Stimulated activated CD8-positive, alpha-beta memory T cell treated with anti-CD3 and anti-CD28 coated beads, Interleukin-7, amount 100 ng/mL, for 1 hour (primary cell): Measurements from ENCODE around the gene ACTL9.
A peak's percentile ranks its signal among the peaks of the same experiment; 100 is the strongest.

ENCODE experiments used
- DNase-seq, 2 donors: peaks; one replicate each; pipeline ENCODE4 v3.0.0-alpha.2; 2020; ENCODE audit warnings: low read depth in 2 of 2

The ACTL9 gene

DNA sequence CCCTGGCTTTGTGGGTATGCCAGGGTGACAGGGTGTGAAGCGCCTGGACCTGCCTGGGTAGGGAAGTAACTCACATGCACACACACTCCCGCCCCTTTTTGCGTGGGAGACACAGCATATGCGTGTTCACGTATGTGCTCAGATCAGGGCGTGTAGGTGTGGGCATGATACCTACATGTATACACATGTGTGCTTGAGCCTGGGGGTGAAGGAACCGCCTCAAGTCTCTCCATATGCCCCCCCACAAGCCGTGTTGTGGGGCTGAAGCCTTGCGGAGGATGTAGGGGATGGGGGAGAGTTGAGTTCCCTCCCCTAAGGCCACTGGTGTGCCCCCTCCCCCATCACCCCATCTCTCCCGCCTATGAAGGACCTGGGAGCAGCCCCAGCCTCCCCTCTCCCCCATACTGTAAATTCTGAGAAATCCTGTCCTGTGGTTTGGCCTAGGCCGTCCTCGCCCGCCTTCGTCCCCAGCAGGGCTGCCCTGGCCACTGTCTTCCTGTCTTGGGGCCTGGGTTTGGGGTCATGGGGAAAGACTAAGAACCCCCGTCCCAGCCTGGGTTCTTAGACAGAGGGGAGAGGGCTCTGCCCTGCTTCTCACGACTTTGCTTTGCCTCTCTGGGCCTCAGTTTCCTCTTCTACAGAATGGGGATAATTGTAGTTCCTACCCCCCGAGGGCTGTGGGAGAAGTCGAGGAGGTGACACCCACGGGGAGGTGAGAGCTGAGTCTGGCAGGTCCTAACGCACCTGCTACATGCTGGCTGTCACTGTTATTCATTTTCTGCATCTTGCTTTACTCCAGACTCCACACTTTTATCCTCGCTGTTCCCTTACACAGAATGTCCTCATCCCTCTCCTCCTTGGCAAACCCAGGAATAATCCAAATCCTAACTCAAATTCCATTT, 14.3 kb downstream of the ACTL9 start:
- DNase-seq: no peak

DNA sequence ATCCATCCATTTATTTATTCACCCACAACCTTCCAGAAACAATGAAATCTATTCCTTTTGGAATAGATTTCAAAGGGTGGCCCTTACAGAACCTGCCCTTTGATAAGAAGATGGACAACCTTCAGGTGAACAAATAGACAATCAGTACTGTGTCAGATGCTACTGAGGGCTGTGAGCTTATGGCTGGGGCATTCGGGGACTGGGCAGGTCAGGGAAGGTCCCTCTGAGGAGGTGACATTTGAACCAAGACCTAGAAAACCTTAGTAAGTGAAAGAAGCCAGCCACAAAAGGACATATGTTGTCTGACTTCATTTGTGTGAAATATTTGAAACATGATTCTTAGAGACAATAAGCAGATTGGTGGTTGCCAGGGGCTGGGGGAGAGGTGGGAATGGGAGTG, 15.7 kb downstream of the ACTL9 start:
- DNase-seq: no peak

DNA sequence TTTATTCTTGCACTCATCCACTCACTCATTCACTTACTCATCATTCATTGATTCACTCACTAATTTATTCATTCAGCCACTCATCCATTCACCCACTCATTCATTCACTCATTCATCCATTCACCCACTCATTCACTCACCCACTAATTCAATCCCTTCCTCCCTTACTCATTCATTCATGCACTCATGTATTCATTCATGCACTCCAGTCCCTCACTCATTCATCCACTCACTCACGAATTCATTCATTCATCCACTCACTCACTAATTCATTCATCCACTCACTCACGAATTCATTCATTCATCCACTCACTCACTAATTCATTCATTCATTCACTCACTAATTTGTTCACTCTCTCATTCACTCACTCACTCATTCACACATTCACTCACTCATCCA, 16.1 kb downstream of the ACTL9 start:
- no peak for DNase-seq

DNA sequence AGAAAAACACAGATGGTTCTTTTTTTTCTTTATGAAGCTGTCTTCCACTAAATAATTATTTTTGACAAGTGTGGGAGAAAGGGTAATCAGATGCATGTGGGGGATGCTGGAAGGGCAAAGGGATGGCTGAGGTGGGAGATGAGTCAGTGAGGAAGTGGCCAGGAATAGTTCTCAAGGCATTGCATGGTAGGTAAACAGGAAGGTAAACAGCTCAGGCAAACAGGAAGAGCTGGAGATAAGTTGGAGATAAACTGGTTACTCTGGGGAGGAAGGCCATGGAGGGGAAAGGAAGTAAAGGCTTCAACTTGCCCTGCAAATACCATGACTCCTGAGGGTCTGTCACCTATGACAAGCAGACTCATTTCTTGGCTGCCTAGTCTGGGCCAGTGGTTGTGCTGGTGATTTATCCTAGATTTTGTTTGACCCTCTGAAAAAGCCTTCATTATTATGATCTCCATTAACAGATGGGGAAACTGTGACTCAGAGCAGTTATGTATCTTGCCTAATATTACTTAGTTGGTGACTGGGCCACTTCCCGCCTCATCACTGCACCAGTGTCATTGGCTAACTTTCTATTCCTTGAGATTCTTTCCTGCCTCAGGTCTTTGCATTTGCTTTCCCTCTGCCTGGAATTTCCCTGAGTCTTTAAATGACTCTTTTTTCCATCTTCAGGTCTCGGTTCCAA, 17.1 kb downstream of the ACTL9 start:
- DNase-seq: no peak

DNA sequence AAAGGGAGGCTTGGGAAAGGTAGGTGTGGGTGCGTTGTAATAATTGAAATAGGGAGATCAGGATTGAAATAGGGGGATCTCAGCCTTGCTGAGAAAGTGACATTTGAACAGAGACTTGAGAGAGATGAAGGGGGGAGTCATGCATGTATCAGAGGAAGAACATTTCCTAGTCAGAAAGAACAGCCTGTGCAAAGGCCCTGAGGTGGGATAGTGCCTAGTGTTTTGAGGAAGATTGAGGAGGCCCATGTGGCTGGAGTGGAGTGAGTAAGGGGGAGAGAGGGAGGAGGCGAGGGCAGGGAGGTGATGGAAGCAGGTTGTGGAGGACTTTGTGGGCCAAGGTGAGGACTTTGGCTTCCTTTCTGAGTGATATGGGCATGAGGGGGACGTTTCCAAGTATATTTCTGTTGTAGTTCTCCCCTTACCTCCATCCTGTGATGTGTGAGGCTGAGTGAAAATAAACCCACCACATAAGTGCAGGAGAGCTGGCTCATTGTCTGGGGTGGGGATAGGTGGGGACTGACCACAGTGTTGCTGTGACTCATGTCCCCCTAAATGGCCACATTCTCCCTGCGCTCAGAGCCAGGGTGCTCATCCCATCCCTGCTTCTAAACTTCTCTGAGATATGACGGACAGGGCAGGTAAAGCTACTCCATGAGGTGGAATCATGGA, 17.8 kb downstream of the ACTL9 start:
- no peak for DNase-seq

DNA sequence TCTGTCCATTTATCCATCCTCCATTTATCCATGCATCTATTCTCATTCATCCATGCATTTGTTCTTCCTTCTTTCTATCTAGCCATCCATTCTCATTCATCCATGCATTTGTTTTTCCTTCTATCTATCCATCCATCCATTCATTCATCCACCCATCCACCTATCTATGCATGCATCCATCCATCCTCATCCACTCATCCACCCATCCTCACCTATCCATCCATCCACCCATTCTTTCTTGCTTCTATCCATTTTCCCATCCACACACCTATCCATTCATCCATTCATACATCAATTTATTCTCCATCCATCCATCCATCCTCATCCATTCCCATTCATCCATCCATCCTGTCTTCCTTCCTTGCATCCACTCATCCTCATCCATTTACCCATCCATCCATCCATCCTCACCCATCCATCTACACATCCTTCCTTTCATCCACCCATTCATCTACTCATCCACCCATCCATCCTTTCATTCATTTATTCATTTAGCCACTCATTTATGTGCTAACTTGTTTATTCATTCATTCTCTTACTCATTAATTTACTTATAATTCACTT, 20.3 kb downstream of the ACTL9 start:
- DNase-seq: no peak

DNA sequence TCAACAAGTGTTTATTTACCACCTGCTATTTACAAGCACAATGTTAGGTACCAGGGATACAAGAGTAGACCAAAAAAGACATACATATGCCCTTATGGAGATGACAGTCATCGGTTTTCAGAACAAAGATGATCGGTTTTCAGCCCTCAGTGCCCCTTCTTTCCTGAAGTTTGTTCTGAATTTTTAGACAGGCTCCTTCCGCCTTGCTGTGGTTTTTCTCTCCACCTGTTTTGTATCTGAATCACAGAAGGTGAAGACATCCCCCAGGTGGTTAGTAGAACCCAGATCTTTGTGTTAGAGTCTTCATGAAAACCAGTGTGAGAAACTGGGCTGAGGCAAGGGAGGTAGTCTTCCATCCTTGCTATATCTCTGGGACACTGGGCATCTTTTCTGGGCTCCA, 23.5 kb downstream of the ACTL9 start:
- no peak for DNase-seq

DNA sequence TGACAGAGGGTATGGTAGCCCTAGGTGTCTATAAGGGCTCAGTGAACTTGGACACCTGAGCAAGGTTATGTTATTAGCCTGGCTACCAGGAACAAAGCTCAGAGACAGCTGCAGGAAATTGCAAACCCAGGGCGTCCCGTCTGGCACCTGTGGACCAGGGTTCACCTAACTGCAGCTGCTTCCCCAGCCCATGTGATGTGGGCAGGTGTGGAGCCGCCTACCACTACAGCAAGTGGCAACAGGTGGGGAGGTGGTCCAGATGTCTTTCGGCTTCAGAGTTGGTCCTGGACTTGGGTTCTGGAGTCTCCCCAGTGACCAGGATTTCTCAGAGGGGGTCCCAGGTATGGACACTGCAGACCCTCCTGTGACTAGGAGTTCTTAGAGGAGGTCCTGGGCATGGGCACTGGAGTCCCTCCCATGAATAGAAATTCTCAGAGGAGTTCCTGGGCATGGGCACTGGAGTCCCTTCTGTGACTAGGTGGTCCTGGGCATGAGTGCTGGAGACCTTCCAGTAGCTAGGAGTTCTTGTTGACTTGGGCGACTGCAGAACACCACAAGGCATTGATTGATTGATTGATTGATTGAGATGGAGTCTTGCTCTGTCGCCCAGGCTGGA, 25.2 kb downstream of the ACTL9 start:
- no peak for DNase-seq

DNA sequence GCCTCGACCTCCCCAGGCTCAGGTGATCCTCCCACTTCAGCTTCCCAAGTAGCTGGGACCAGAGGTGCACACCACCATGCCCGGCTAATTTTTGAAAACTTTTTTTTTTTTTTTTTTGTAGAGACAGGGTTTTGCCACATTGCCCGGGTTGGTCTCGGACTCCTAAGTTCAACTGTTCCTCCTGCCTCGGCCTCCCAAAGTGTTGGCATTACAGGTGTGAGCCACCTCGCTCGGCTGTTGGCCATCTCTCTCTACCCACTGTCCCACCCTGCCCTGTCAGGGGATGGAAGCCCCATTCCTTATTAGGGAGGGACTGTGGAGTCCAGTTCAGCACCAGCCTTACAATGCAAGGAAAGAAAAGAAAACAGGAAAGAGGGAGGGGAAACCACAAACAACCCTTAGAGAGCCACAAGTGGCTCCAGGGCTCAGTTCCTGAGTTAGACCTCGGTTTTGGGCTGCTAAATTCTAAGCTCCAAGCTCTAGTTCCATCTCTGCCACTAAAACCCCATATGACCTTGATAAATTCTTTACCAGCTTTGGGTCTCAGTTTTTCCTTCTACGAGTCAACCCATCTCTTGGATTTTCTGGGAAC, 31.7 kb downstream of the ACTL9 start:
- no peak for DNase-seq

DNA sequence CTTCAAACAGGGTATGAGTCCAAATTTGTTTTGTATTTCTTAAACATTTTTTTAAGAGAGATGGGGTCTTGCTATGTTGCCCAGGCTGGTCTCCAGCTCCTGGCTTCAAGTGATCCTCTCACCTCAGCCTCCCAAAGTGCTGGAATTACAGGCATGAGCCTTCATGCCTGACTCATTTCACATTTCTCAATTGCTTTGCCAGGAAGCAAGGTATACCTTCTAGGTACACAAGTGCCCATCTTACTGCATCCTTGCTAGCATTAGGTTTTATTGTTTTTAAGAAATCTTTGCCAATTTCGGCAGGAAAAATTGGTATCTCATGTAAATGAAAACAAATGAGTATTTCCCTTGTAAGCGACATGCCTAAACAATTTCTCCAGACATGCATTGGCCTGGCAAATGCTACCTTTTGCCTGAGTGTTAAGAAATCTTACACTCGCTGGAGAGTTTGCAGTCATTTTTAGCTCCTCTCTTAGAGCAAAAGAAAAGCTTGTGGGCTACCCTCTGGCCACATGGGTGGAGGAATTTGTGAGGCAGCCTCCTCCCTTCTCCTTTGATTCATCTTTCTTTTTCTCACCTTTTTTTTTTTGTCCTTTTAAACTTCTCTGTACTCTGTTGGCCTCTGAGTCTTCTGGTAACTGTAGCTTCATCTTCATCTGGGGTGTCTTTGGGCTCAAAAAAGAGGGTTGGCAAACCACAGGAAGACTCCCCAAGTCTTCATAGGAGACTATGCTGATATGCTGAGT, 33.0 kb downstream of the ACTL9 start:
- DNase-seq: no peak

DNA sequence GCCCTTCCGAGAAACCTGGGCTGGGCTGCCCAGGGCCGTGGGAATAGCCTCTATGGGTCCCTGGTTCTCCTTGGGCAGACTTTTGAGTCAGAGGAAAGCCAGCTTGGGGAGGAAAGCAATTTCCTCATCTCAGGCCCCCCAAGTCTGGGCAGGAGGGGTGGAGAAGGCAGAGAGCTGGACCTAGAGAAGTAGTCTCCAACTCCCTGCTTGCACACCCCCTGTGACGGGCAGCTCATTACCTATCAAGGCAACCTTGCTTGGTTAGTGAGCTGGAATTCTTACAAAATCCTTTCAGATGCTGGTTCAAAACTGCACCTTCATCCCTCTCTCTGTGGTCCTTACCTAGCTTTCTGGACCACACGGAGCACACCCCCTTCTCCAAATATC, 33.9 kb downstream of the ACTL9 start:
- DNase-seq: no peak

DNA sequence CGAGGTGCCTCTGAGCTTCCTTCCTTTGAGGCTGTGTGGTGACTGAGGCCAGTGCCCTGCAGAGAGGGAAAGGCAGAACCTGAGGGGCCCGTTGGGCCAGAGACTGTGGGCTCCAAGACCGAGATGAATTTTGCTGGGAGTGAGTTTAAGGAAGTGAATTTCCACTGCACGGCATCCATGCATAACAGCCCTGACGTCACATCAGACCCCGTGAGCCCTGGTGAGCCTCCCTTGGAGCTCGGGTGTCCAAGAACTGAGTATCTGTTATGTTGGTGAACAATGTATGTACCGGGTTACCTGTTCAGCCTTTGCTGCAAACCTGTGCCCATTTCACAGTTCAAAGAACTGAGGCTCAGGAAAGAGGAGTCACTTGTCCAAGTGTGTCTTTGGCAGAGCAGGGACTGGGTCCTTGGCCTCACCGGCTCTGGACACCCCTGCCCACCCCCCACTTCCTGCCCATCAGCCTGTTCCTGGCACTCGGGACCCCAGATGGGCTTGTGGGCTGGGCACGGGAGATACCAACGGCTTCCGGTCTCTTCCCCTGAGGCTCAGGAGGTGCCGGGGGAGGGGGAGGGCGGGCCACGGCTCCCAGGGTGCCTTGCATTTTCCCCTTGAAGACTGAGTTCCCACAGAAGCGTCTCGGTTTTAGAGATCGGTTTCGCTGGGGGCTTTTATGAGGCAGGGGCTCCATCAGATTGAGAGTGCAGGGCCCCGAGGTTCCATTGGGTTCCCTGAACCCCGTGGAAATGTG, 34.5 kb downstream of the ACTL9 start:
- no peak for DNase-seq

DNA sequence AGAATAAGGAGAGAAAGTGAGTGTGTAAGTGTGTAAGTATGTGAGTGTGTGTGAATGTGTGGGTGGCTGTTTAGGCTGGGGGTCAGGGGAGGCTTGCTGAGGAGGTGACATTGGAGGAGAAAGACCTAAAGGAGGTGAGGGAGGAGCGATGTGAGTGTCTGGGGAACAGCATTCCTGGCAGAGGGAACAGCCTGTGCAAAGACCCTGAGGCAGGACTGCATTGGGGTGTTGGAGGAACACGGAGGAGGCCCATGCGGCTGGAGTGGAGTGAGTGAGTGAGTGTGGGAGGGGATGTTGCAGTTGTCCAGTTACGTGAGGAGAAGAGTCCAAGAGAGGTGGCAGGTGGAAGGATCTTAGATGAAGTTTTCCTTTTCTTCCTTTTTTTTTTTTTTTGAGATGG, 36.3 kb downstream of the ACTL9 start:
- no peak for DNase-seq

DNA sequence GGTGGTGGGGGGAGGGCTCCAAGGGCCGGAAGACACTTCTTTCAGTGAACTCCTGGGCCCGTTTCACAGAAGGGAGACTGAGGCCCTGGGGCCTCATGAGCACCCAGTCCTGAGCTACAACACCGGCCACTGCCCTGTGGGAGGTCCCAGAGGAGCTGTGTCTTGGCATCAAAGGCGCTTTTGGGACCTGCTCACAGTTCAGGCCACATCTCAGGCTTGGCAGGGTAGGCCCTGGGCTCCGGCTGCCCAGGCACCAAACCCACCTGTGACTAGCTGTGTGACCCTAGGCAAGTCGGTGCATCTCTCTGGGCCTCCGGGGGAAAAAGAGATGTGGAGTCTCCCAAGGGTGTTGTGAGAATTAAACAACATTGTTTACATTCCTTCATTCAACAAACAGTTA, 38.7 kb downstream of the ACTL9 start:
- no peak for DNase-seq

DNA sequence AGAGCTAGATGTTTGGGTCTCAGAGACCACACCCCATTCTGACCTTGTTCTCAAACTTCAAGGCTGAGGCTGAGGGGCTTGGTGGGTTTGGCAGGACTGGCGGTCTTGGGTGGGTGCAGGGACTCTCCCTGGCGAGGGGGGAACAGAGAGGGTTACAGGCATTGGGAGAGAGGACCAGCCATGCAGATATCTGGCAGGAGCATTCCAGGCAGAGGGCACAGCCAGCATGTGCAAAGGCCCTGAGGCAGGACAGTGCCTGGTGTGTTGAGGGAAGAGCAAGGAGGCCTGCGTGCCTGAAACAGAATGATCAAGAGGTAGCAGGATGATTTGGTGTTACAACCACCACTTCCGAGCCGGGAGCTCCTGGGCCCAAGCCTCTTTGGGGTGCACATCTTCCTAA, 40.7 kb downstream of the ACTL9 start:
- no peak for DNase-seq

DNA sequence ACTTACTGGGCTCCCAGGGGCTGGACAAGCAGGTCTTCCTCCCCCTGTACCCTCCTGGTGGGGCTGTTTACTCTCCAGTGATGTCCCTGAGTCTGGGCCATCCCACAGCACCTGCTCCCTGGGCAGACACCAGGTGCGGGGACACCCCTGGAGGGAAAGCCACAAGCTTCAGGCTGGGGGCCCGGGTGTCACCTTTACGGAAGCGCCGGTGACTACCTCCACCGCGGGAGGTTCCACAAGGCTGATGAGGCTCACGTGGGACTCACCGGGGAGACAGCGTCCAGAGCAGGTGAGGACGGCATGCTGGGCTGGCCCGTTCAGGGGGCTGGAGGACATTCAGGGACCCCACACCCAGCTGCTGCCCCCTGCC, 43.3 kb downstream of the ACTL9 start:
- DNase-seq: peak in 1 of 2 donors; percentile 23

DNA sequence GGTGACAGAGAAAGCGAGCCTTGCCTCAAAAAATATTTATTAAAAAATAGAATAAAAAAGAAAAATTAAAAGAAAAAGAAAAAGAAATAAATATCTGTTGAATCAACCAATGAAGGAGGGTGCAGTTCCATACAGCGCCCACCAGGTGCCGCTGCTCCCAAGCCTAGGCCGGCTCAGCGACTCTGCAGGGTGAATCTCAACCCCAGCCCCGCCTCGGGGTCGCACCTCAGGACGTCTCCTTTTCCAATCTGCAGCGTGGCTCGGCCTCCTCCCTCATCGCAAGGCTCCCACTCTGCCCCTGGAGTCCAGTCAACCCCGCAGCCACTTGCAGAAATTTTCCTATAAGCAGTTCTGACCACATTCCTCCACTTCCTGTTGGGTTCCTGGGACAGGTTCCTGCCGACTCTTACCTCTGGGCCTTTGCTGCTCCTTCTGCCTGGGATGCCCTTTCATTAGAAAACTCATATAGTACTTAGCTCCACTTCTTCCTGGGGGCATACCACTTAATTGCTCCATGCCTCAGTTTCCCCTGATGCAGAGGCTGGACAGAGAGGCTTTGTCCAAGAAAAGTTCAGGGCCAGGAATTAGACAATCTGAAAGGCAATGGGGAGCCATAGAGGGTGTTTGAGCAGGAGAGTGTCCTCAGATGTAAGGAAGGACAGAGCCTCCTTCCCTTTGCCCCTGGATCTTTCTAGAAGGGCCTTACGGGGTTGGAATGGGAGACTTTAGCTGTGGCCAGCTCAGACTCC, 43.8 kb downstream of the ACTL9 start:
- DNase-seq: peak; percentile 49 to 53

DNA sequence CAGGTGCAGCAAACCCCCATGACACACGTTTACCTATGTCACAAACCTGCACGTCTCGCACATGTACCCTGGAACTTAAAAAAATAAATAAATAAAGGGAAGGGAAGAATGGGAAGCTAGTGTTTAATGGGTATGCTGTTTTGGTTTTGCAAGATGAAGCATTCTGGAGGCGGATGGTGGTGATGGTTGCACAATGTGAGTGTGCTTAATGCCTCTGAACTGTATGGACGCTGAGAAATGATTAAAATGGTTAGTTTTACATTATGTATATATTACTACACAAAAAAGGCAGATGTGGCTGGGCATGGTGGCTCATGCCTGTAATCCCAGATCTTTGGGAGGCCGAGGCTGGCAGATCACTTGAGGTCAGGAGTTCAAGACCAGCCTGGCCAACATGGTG, 50.4 kb downstream of the ACTL9 start:
- DNase-seq: no peak
